ENCODE data around the gene CFAP126. TPM values are rescaled to one million over a fixed set of nuclear protein-coding genes. Genes with fewer than 3 reads are reported as not detected.
A peak's percentile ranks its signal among the peaks of the same experiment; 100 is the strongest.

The CFAP126 gene
- total and polyA plus RNA-seq, 2 of the 13 experiments (the other 11 are each of a cell fraction or from before 2014, with no cell fraction given) = not detected

GRCh38 chr1:161389691-161390558 lies 22.2 kb upstream of the CFAP126 start (continued):
- TF ChIP-seq ZGPAT (CRISPR knock-in tag; IDR thresholded peaks at IDR 0.05) (peak; percentile 76; the same call in 1 of the 2 replicates), ZNF501 (CRISPR knock-in tag; IDR thresholded peaks at IDR 0.05) (peak; percentile 34; the same call in 1 of the 2 replicates), ZNF530 (CRISPR knock-in tag; IDR thresholded peaks at IDR 0.05; ENCODE audit: low read depth) (no peak), STAT6 (CRISPR knock-in tag; IDR thresholded peaks at IDR 0.05; ENCODE audit: borderline replicate concordance) (no peak), ZSCAN20 (CRISPR knock-in tag; IDR thresholded peaks at IDR 0.05; ENCODE audit: borderline replicate concordance) (0 out of 2 replicates have a peak, but pooled peaks have one; percentile 35), ZNF232 (CRISPR knock-in tag; IDR thresholded peaks at IDR 0.05; ENCODE audit: borderline replicate concordance) (peak; percentile 49; the same call in 1 of the 2 replicates), ZNF136 (CRISPR knock-in tag; IDR thresholded peaks at IDR 0.05; ENCODE audit: low read depth) (no peak), SMAD9 (CRISPR knock-in tag; IDR thresholded peaks at IDR 0.05) (peak; percentile 37; the same call in 1 of the 2 replicates), MBD4 (IDR thresholded peaks at IDR 0.05; ENCODE audit: borderline replicate concordance, low read length) (no peak), TEAD2 (CRISPR knock-in tag; IDR thresholded peaks at IDR 0.05) (no peak), ZSCAN5A (CRISPR knock-in tag; IDR thresholded peaks at IDR 0.05; ENCODE audit: borderline replicate concordance) (no peak), RORA (CRISPR knock-in tag; IDR thresholded peaks at IDR 0.05) (no peak), SIX4 (CRISPR knock-in tag; IDR thresholded peaks at IDR 0.05) (no peak), ZBTB20 (CRISPR knock-in tag; IDR thresholded peaks at IDR 0.05; ENCODE audit: borderline replicate concordance, low read depth) (peak; percentile 59; the same call in 1 of the 2 replicates), ZNF30 (CRISPR knock-in tag; IDR thresholded peaks at IDR 0.05) (no peak), ZNF251 (CRISPR knock-in tag; IDR thresholded peaks at IDR 0.05) (no peak), ZMYM3 (CRISPR knock-in tag; IDR thresholded peaks at IDR 0.05) (peak; percentile 37; the same call in 1 of the 2 replicates), NFE2L1 (CRISPR knock-in tag; IDR thresholded peaks at IDR 0.05; ENCODE audit: borderline replicate concordance) (no peak), ZZZ3 (CRISPR knock-in tag; IDR thresholded peaks at IDR 0.05; ENCODE audit: borderline replicate concordance) (0 out of 2 replicates have a peak, but pooled peaks have one; percentile 38), ZBTB4 (CRISPR knock-in tag; IDR thresholded peaks at IDR 0.05; ENCODE audit: borderline replicate concordance) (no peak)

Measured in HepG2 (cell line).